HCT116 (cell line): ENCODE measurements around the gene NUBPL.

Source experiments
- CTCF ChIP-seq, 3 experiments: fragments of 200-600 bp in 1 of 3; sonication (generic) in 1 of 3; IDR thresholded peaks in 2 of 3; conservative IDR thresholded peaks in 1 of 3; 2 replicates each; pipeline ENCODE4 v1.5.1; 2012 to 2017; ENCODE audit warnings: low read depth in 2 of 3, low read length in 2 of 3, antibody characterized with exemption in 1 of 3, borderline replicate concordance in 1 of 3, control low read depth in 1 of 3, mild to moderate bottlenecking in 1 of 3, mixed read lengths in 1 of 3, mixed run types in 1 of 3, moderate library complexity in 1 of 3; ENCODE audit not compliant: insufficient read depth in 1 of 3
- EZH2 ChIP-seq: fragments of 200-600 bp; sonication (generic); IDR thresholded peaks from 2 replicates; pipeline ENCODE4 v1.6.1; 2017; ENCODE audit warnings: antibody characterized with exemption, mixed run types
- POLR2A ChIP-seq: IDR thresholded peaks from 2 replicates; pipeline ENCODE4 v1.7.0; 2011; ENCODE audit warnings: borderline replicate concordance; ENCODE audit not compliant: insufficient read depth, insufficient read length; ENCODE audit errors: extremely low read depth
- ZNF274 ChIP-seq: fragments of 200-500 bp; sonication (Bioruptor generic); IDR thresholded peaks from 2 replicates; pipeline ENCODE4 v1.6.1; 2014; ENCODE audit warnings: mild to moderate bottlenecking, low read depth, low read length, inconsistent platforms

DNA sequence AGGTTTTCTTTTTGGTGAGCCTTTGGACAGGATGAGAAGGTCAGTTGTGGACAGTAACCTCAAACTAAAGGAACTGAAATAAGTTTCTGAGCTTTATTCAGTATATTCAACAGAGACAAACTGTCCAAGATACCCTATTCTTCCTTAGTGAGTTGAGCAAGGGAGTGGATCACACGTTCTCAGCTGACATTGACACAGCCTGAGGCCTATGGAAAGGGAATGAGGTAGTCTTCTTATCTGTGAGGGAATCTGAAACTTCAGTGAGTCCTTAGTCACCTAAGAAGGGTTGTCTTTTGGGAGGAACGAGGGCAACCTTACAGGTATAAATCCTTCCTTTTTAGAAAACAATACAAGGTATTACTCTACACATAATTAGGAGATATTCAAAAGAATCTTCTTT is 5.0 kb upstream of the NUBPL start:
- TF ChIP-seq POLR2A (no peak), ZNF274 (no peak), EZH2 (no peak), CTCF (IDR thresholded peaks at IDR 0.05 in 2 of 3, conservative IDR thresholded peaks at IDR 0.05 in 1 of 3; ENCODE audit: borderline replicate concordance in 1 of 3, insufficient read depth in 1 of 3, low read depth in 2 of 3, low read length in 2 of 3) (no peak)
